SU-DHL-6 (cell line): ENCODE results near the gene SCN3B.

Experiments used
- EZH2phosphoT487 ChIP-seq: fragments of 200-600 bp; sonication (generic), shearing (Covaris generic); conservative IDR thresholded peaks from 2 replicates; pipeline ENCODE4 v1.6.1; 2018; ENCODE audit warnings: mild to moderate bottlenecking, antibody characterized with exemption, low read length, moderate library complexity, mixed read lengths
- TF ChIP-seq, protein P1 (sequence below): fragments of 200-600 bp; sonication (generic); IDR thresholded peaks from one replicate; pipeline ENCODE4 v1.5.1; 2017; ENCODE audit warnings: antibody characterized with exemption, mild to moderate bottlenecking, low read length, moderate library complexity; ENCODE audit not compliant: insufficient read depth, poor library complexity, severe bottlenecking

GRCh38 chr11:123681030-123681429, 26.6 kb upstream of the SCN3B start:
- TF ChIP-seq, protein P1, sequence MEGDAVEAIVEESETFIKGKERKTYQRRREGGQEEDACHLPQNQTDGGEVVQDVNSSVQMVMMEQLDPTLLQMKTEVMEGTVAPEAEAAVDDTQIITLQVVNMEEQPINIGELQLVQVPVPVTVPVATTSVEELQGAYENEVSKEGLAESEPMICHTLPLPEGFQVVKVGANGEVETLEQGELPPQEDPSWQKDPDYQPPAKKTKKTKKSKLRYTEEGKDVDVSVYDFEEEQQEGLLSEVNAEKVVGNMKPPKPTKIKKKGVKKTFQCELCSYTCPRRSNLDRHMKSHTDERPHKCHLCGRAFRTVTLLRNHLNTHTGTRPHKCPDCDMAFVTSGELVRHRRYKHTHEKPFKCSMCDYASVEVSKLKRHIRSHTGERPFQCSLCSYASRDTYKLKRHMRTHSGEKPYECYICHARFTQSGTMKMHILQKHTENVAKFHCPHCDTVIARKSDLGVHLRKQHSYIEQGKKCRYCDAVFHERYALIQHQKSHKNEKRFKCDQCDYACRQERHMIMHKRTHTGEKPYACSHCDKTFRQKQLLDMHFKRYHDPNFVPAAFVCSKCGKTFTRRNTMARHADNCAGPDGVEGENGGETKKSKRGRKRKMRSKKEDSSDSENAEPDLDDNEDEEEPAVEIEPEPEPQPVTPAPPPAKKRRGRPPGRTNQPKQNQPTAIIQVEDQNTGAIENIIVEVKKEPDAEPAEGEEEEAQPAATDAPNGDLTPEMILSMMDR, result no peak
- TF ChIP-seq EZH2phosphoT487, result no peak
